Panc1 (cell line): Measurements from ENCODE around the gene CDH13. TPM values are rescaled to one million over a fixed set of nuclear protein-coding genes. Genes with fewer than 3 reads are reported as not detected.

ENCODE experiments used
- ATAC-seq: fragments of 200-7000 bp; cut with Tn5 transposase; 2 replicates; pipeline ENCODE4 v1.9.1; 2020; ENCODE audit warnings: mild to moderate bottlenecking, moderate library complexity
- BruUV-seq: library from RNA; stranded (reverse); fragments of 400-500 nt; replicated peaks from 2 replicates; lab custom pipeline; 2021; lab: Mats Ljungman, UMichigan
- CTCF ChIA-PET: fragments of 300-600 bp; sonication (Branson Sonifier 250); formaldehyde crosslinking; loops from one replicate; lab custom pipeline; 2022; ENCODE audit warnings: antibody characterized with exemption; lab: Charles Lee
- POLR2A ChIA-PET: fragments of 300-600 bp; sonication (Branson Sonifier 250); formaldehyde crosslinking; loops from one replicate; lab custom pipeline; 2022; ENCODE audit warnings: antibody characterized with exemption; lab: Charles Lee
- DNase-seq: peaks from one replicate; pipeline ENCODE4 v3.0.0-alpha.2; 2010; ENCODE audit warnings: low read depth, low spot score
- H3K27ac ChIP-seq: 2 replicates; pipeline ENCODE4 v1.5.1; 2011; ENCODE audit warnings: mild to moderate bottlenecking, low read length, inconsistent platforms
- H3K27me3 ChIP-seq: fragments of 200-500 bp; sonication (Bioruptor generic); 2 replicates; pipeline ENCODE4 v1.6.0; 2014; ENCODE audit warnings: low read length, inconsistent platforms; ENCODE audit not compliant: control insufficient read depth, insufficient read depth
- H3K36me3 ChIP-seq: fragments of 200-500 bp; sonication (Bioruptor generic); 2 replicates; pipeline ENCODE4 v1.5.1; 2014; ENCODE audit warnings: inconsistent platforms, mild to moderate bottlenecking, low read length, moderate library complexity; ENCODE audit not compliant: control insufficient read depth, insufficient read depth
- H3K4me1 ChIP-seq: 2 replicates; pipeline ENCODE4 v1.5.1; 2011; ENCODE audit warnings: inconsistent platforms, mild to moderate bottlenecking, low read length, moderate library complexity; ENCODE audit not compliant: control insufficient read depth, insufficient read depth
- H3K4me3 ChIP-seq, 2 experiments: 2 replicates each; pipeline ENCODE4 v1.5.1; 2011 to 2012; ENCODE audit warnings: low read depth in 2 of 2, low read length in 2 of 2, mild to moderate bottlenecking in 2 of 2, inconsistent platforms in 1 of 2, moderate library complexity in 1 of 2
- H3K9me3 ChIP-seq: fragments of 200-500 bp; sonication (Bioruptor generic); 2 replicates; pipeline ENCODE4 v1.5.1; 2014; ENCODE audit warnings: low read depth, mild to moderate bottlenecking, inconsistent platforms, low read length, moderate library complexity; ENCODE audit not compliant: control insufficient read depth, insufficient read depth
- POLR2AphosphoS5 ChIP-seq: IDR thresholded peaks from 2 replicates; pipeline ENCODE4 v1.6.1; 2012; ENCODE audit warnings: mild to moderate bottlenecking, low read depth, low read length, moderate library complexity
- SIN3A ChIP-seq: IDR thresholded peaks from 2 replicates; pipeline ENCODE4 v1.6.1; 2012; ENCODE audit warnings: low read depth, mild to moderate bottlenecking, low read length, moderate library complexity, borderline replicate concordance; ENCODE audit not compliant: insufficient read depth
- TCF7L2 ChIP-seq: IDR thresholded peaks from 2 replicates; pipeline ENCODE4 v1.6.1; 2011; ENCODE audit warnings: mild to moderate bottlenecking, low read depth, low read length, inconsistent platforms
- in situ Hi-C: cut with HindIII; loops from 2 replicates; pipeline ENCODE4 v1.10.0; 2016; ENCODE audit warnings: low sequenced_read_pairs, low pct_unique_long_range_greater_than_20kb
- intact Hi-C: fragments of 100-400 bp; cut with micrococcal nuclease; formaldehyde crosslinking; loops from one replicate; pipeline ENCODE4 v1.10.0; 2022; ENCODE audit not compliant: unreplicated experiment
- total RNA-seq: library from RNA; stranded (reverse); gene quantifications from one replicate; pipeline ENCODE4 v1.2.1, GENCODE V29; 2021; ENCODE audit not compliant: unreplicated experiment
- TF ChIP-seq, protein P1 (sequence below), 2 experiments: IDR thresholded peaks; 2 replicates each; pipeline ENCODE4 v1.6.1; 2011 to 2012; ENCODE audit warnings: low read depth in 2 of 2, control low read depth in 1 of 2, low read length in 1 of 2, mild to moderate bottlenecking in 1 of 2, moderate library complexity in 1 of 2; ENCODE audit not compliant: insufficient read depth in 1 of 2
- TF ChIP-seq, protein P2 (sequence below): fragments of 450-650 bp; IDR thresholded peaks from 2 replicates; pipeline ENCODE4 v1.5.1; 2017; ENCODE audit warnings: mild to moderate bottlenecking

Gene CDH13
- total RNA-seq, 1 experiment from 2014 or later: not detected

DNA sequence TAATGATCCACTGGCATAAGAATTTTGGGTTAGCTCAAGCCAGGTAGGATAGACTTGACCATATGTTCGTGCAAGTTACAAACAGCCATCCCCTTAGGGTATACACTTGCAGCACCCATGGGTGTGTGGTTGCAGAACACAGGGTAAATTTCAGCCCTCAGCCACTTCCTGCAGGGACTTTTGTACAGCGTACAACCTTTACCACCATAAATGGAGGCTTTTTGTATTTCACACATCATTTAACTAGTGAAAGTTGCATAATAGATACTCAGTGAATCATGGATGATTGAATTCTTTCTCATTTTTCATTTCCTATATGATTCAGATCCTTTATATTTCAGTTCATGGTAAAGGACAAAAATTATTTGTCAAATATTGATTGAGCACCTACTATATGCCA lies 473.9 kb downstream of the CDH13 start:
- ATAC-seq (no peak), DNase-seq (no peak)
- Histone ChIP-seq H3K27ac (no peak overlapping the region), H3K9me3 (no peaks in the 10 kb centered on the region), H3K27me3 (no peaks in the 10 kb centered on the region), H3K36me3 (no peaks in the 10 kb centered on the region), H3K4me3 (no peak overlapping the region), H3K4me1 (no peaks in the 10 kb centered on the region)
- ChIA-PET CTCF (no interaction called here), POLR2A (no interaction called here)
- TF ChIP-seq, protein P1, sequence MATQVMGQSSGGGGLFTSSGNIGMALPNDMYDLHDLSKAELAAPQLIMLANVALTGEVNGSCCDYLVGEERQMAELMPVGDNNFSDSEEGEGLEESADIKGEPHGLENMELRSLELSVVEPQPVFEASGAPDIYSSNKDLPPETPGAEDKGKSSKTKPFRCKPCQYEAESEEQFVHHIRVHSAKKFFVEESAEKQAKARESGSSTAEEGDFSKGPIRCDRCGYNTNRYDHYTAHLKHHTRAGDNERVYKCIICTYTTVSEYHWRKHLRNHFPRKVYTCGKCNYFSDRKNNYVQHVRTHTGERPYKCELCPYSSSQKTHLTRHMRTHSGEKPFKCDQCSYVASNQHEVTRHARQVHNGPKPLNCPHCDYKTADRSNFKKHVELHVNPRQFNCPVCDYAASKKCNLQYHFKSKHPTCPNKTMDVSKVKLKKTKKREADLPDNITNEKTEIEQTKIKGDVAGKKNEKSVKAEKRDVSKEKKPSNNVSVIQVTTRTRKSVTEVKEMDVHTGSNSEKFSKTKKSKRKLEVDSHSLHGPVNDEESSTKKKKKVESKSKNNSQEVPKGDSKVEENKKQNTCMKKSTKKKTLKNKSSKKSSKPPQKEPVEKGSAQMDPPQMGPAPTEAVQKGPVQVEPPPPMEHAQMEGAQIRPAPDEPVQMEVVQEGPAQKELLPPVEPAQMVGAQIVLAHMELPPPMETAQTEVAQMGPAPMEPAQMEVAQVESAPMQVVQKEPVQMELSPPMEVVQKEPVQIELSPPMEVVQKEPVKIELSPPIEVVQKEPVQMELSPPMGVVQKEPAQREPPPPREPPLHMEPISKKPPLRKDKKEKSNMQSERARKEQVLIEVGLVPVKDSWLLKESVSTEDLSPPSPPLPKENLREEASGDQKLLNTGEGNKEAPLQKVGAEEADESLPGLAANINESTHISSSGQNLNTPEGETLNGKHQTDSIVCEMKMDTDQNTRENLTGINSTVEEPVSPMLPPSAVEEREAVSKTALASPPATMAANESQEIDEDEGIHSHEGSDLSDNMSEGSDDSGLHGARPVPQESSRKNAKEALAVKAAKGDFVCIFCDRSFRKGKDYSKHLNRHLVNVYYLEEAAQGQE (IDR thresholded peaks at IDR 0.05; ENCODE audit: insufficient read depth in 1 of 2, low read depth in 2 of 2, low read length in 1 of 2): no peak
- TF ChIP-seq, protein P2, sequence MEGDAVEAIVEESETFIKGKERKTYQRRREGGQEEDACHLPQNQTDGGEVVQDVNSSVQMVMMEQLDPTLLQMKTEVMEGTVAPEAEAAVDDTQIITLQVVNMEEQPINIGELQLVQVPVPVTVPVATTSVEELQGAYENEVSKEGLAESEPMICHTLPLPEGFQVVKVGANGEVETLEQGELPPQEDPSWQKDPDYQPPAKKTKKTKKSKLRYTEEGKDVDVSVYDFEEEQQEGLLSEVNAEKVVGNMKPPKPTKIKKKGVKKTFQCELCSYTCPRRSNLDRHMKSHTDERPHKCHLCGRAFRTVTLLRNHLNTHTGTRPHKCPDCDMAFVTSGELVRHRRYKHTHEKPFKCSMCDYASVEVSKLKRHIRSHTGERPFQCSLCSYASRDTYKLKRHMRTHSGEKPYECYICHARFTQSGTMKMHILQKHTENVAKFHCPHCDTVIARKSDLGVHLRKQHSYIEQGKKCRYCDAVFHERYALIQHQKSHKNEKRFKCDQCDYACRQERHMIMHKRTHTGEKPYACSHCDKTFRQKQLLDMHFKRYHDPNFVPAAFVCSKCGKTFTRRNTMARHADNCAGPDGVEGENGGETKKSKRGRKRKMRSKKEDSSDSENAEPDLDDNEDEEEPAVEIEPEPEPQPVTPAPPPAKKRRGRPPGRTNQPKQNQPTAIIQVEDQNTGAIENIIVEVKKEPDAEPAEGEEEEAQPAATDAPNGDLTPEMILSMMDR: no peak
- no peak for TF ChIP-seq SIN3A
- no peak for TF ChIP-seq POLR2AphosphoS5
- no peak for TF ChIP-seq TCF7L2
- in situ Hi-C loops: no loop called here
- intact Hi-C loops: no loop called here
- no TSS peak for BruUV-seq

DNA sequence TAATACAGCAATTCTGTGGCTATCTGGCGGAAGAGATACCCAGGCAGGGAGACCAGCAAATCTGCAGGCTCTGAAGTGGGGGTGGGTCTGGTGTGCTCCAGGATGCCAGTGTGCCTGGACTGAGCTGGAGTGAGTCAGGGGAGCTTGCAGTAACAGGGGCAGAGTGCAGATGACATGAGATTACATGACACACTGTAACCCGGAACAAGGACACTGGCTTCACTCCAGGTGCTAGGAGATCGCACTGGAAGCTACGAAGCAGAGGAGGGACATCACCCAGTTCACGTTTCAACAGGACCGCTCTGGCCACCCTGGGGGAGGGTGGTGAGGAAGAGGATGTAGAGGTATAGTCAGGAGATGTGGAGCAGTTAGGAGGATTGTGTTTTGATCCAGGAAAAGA lies 475.6 kb downstream of the CDH13 start:
- H3K27me3 ChIP-seq: no peaks in the 10 kb centered on the region
- ChIA-PET POLR2A (no interaction called here), CTCF (no interaction called here)
- H3K4me3 ChIP-seq: no peak overlapping the region
- no peak for TF ChIP-seq SIN3A
- no TSS peak for BruUV-seq
- H3K36me3 ChIP-seq: no peaks in the 10 kb centered on the region
- intact Hi-C loops (no loop called here), in situ Hi-C loops (no loop called here)
- H3K27ac ChIP-seq: no peak overlapping the region
- no peaks in the 10 kb centered on the region for H3K4me1 ChIP-seq
- no peaks in the 10 kb centered on the region for H3K9me3 ChIP-seq
- ATAC-seq (no peak), DNase-seq (no peak)

DNA sequence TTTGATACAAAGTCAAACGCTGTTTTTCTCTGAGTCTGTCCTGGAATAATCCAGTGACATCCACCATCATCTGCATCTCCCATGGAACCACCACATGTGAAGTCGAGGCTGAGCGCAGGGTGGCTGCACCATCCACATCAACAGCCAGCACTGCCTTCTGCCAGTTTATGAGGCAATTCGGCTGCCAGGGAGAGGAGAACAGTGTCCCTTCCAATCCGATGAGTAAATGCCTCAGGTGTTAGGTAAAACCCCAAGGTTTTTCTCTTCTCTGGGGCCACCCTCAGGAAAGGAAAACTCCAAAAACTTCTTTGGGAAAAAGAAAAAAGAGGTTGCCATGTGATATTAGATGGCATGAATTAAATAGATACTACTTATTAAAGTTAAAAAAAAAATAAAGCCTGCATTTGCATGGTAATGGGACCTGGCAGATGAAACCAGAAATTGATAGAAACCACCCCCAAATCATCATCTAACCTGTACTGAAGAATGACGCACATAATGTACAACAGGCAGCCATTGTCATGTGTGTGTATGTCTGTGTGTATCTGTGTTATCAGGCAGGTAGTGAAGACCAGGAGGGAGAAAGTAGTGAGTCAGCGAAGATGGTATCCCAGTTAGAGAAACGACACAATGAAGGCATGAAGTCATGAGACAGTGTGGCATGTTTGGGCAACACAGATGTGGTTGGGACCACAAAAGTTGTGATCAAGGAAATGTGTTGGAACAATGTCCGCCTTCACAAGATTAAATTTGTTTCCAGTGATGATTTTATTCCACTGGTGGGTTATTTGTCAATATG lies 478.7 kb downstream of the CDH13 start:
- DNase-seq: no peak

More for the DNA sequence above, 478.7 kb downstream of the CDH13 start:
- Histone ChIP-seq H3K27ac (no peak overlapping the region), H3K9me3 (no peaks in the 10 kb centered on the region), H3K36me3 (no peaks in the 10 kb centered on the region), H3K27me3 (no peaks in the 10 kb centered on the region), H3K4me3 (no peak overlapping the region), H3K4me1 (no peaks in the 10 kb centered on the region)
- in situ Hi-C loops: no loop called here
- no peak for ATAC-seq
- TF ChIP-seq, protein P1 (IDR thresholded peaks at IDR 0.05; ENCODE audit: insufficient read depth in 1 of 2, low read depth in 2 of 2, low read length in 1 of 2): no peak
- TF ChIP-seq TCF7L2 (no peak), POLR2AphosphoS5 (no peak), SIN3A (no peak)
- TF ChIP-seq, protein P2: no peak
- ChIA-PET POLR2A (no interaction called here), CTCF (no interaction called here)
- no TSS peak for BruUV-seq
- intact Hi-C loops: no loop called here
